NCI-H2107 (cell line): ENCODE data around the gene MAN2C1.
"Not testable (repeated sequence)": the region's sequence is repeated elsewhere in the genome, so short reads cannot be mapped to it uniquely, and the experiment has no call there.

Source experiments
- DNase-seq: peaks from one replicate; lab custom pipeline; 2025; lab: John Stamatoyannopoulos, UW

MAN2C1 gene

GRCh38 chr15:75360856-75361255 is 7.6 kb downstream of the MAN2C1 start:
- no peak for DNase-seq

DNA sequence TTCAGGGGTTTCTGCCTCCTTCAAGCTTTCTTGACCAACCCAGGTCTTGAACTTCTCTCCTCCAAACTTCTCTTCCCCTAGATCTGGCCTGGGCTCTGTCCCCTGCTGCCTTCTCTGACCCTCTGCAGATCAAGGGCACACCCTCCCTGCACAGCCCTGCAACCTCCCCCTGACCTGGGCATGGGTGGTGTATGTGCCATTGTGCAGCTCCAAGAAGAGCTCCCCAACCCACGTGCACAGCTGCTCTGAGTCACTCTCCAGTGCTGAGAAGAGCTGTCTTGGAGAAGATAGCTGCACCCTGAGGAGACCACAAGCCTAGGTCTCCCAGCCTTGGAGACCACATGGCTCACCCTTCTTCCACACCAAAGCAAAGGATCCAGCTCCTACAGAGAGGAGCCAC is 8.0 kb downstream of the MAN2C1 start:
- DNase-seq: no peak

GRCh38 chr15:75359537-75360250 is 8.7 kb downstream of the MAN2C1 start:
- DNase-seq: no peak

DNA sequence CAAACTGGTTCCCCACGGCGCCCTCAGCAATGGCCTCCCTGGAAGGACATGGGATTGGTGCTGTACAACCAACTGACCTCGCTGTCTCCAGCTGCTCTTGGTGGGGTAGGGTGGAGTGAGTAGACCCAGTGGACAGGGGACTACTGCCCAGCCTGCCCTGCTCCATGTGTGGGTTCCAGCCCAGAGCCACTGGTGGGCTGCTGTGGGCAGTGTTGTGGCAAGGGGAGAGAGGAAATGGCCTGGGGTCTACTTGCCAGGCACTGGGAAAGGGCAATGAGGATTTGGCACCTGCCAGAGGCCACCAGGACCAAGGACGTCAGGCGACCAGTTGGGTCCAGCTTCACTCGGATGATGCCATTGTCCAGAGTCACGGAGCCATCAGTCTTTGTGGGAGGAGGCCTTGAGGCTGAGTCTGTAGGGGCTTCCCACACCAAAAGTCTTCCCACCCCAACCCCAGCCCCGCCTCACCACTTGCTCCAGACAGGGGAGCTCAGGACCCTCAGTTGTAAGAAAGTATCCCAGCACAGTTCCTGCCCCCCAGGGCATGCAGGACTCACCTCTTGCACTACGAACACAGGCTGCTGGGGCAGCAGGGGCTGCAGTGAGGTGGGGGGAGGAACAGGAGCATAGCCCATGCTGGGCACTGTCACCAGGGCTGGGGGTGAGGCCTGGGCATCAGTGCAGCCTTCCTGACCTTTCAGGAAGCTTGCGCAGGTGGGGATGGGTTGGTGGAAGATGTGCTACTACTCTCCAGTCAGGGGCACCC is 9.5 kb downstream of the MAN2C1 start:
- no peak for DNase-seq

DNA sequence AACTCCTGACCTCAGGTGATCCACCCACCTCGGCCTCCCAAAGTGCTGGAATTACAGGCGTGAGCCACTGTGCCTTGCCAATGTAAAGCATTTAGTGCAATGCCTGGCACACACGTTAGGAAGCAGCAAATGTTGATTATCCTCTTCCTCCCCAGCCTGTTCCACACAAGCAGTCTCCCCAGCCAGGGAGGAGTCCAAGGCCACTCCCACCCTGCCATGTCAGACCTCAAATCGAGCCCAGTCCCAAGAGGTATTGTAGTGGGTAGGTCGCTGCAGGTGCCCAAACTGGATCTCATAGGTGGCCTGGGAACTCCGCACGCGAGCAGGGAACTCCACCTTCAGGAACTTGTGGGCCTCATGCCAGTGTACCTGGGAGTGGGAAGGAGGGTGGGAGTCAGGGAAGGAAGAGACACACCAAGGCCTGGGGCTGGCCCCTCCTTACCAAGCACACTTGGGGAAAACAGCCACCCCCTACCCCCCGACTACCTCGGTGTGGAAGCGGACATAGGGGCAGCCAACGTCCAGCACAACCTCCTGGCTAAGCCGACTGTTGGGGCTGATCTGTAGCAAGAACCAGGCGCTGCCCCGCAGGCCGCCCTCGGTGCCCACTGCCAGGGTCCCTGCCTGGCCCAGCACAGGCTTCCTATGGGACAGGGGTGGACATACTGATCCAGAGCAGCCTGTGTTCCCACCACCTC is 10.3 kb downstream of the MAN2C1 start:
- DNase-seq: no peak

GRCh38 chr15:75356517-75356916 is 11.9 kb downstream of the MAN2C1 start:
- DNase-seq: no peak

DNA sequence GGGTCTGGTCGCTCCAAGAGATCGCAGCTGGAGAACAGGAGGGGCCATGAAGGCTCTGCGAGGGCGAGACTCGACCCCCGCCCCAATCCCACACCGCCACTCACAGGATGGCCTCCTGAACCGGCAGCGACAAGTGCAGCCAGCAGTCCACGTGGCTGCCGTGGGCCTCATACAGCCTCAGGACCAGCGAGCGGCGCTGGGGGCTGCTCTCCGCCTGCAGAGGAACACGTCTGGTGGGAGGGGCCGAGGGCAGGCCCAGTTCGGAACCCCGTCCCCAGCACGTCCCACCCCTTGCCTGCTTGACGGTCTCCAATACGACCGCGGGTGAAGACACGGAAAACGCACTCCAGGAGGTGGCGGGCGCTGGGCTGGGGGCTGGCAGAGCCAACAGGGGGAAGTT is 12.4 kb downstream of the MAN2C1 start:
- no peak for DNase-seq

DNA sequence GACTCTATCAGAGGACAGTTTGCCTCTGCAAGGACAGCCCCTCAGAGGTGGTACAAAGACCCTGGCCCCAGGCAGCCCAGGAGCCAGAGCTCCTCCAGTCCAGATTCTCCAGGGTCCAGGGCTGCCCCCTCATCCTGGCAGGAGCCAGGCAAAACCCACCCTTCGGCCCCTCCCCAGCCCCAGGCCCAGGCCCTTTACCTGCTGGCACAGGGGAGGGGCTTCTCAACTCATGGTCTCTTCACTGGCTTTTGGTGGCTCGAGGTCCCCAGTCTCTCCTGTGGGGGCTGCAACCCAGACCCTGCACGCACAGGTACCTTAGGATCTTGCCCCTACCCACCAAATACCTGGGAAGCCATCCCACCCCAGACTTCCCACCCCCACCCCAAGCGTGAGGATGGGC is 13.0 kb downstream of the MAN2C1 start:
- DNase-seq: no peak

- no peak for DNase-seq
These were observed 14.0 kb downstream of the MAN2C1 start for GRCh38 chr15:75354454-75354853.

DNA sequence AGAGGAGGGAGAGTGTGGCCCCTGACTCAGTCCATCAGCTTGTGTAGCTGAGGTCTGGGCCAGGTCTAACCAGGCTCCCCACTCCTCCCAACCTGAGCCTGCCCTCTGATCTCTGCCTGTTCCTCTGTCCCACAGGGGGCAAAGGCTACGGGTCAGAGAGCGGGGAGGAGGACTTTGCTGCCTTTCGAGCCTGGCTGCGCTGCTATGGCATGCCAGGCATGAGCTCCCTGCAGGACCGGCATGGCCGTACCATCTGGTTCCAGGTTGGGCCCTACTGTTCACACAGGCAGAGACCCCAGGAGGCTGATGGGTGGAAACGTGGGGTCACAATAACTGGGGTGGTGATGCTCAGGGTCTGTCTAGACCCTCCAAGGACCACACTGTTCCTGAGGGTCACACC is 14.8 kb downstream of the MAN2C1 start:
- no peak for DNase-seq

GRCh38 chr15:75352186-75353080 is 16.0 kb downstream of the MAN2C1 start:
- no peak for DNase-seq

DNA sequence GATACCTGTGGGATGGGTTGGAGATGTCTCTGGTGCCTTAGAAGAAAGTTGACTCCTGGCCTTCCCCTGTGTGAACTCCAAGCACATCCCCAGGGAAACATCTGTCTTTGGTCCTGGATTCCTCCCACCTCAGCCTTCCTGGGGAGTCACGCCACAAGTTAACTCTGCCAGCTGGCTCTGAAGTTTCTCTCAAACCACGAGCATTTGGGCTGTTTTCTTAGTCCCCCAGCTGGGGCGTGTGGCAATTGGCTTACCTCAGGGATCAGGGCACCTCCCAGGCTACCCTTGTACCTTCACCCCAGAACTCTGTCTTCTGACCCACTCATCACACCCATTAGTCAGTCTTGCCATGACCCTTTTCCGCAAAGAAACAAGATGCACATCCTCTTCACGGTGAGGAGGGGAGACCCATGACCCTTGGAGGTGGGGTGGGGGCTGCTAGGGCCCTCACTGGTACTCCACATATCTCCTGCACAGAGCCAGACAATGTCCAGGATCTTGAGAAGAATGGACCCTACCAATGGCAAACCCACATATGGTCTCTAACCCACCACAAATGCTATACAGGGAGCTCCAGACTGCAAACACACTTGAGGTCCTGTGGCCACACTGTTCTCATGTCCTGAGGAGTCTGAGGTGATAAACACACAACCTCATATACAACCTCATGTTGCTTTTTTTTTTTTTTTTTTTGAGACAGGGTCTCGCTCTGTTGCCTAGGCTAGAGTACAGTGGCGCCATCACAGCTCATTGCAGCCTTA is 17.6 kb downstream of the MAN2C1 start:
- no peak for DNase-seq

DNA sequence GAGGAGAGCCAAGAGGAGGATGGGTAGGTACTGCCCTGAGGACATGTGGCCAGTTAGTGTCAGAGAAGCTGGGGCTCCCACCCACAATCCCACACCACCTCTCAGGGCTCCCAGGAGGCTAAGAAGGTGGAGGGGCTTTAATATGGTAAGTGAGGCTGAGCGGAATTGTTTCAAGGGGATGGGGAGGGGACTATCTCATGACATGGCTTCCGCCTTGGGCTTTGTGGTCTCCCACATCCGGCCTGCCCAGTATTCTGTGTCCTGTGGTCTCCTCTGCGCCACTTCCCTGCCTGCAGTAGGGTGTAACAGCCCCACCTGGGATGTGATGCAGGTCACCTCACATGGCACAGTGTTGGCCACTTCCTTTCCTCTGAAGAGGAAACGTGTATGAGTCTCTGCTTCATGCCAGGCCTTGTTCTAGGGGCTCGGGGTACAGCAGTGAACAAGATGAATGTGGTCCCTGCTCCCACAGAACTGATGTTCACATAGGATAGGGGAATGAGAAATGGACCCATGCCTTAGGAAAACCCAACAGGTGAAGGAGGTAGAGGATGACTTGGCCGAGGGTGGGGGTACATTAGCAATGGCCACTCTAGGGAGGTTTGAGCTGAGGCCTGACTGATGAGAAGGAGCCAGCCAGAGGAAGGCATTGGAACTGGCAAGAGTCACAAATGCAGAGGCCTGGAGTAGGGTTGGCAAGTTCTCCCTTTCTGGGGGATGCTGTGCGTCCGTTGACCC is 18.4 kb downstream of the MAN2C1 start:
- no peak for DNase-seq

GRCh38 chr15:75349351-75349669 is 19.1 kb downstream of the MAN2C1 start:
- not testable (repeated sequence) for DNase-seq

DNA sequence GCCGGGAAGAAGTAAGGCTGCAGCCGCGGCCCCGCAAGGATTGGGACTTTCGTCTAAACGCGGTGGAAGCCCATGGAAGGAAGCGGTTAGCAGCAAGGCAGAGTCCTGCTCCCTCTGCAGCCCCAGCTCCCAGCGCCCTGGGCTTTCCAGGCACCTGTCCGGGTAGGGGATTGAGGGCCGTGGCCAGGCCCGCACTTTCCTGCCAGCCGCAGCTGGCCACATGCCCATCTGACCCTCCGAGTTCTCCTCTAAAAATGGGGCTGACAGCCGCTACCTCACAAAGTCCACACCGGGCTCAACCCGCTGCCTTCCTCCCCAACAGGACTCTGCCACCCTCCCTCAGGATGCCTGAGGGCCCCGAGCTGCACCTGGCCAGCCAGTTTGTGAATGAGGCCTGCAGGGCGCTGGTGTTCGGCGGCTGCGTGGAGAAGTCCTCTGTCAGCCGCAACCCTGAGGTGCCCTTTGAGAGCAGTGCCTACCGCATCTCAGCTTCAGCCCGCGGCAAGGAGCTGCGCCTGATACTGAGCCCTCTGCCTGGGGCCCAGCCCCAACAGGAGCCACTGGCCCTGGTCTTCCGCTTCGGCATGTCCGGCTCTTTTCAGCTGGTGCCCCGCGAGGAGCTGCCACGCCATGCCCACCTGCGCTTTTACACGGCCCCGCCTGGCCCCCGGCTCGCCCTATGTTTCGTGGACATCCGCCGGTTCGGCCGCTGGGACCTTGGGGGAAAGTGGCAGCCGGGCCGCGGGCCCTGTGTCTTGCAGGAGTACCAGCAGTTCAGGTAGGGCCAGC is 19.7 kb downstream of the MAN2C1 start:
- DNase-seq: no peak

DNA sequence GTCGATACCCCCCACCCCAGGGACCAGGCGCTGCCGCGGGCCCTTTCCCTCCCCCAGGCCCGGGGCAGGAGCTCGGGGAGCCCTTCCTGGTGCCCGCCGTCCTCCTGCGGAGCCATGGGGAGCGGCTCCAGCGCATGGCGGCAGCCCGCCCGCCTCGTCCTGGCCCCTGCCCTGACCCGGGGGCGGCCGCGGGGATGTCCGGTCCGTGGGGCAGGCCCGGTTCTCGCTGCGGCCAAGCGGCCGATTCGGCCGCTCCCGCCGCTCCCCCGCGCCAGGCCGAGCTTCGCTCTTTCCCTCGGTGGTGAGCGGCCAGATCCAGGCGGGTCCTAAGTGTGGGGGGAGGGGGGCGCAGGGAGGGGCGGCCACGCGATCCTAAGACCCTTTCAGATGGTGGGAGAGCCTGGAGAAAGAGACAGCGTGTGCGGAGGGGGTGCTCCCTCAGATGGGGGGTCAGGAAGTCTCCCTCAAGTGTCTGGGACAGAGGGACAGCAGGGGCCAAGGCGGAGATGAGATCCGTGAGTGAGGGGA is 20.3 kb downstream of the MAN2C1 start:
- no peak for DNase-seq

GRCh38 chr15:75347222-75348033 is 21.0 kb downstream of the MAN2C1 start:
- DNase-seq: no peak

DNA sequence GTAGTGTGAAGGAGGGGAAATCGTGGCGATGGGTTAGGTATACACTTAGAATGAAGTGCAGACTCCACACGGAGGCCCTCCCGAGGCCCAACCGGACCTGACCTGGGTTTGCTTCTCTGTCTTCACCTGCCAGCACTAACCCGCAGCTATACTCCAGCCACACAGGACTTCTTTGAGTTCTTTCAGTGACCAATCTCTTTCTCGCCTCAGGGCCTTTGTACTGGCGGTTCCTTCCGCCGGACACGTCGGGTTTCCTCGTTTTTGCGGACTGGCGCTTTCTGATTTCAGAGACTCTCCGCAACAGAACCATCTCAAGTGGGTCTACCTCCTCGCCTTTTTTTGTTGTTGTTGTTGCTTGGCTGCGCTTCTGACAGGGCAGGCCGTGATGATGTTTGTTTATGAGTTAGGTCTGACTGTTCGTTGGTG is 21.6 kb downstream of the MAN2C1 start, which contains the start of gene NEIL1:
Gene NEIL1 (plus strand): TSS at position 244 of the 426 bp plus-strand sequence. CDS start 1,867 bp downstream, outside the sequence.
- no peak for DNase-seq

GRCh38 chr15:75343953-75344352 is 24.5 kb downstream of the MAN2C1 start:
- DNase-seq: not testable (repeated sequence)
